Measurements from ENCODE around the gene FSTL5. TPM values are rescaled to one million over a fixed set of nuclear protein-coding genes. Genes with fewer than 3 reads are reported as not detected.

The FSTL5 gene
- total and polyA plus RNA-seq, 4 donors, result 0.01 to 0.08 TPM; not detected in 2

DNA sequence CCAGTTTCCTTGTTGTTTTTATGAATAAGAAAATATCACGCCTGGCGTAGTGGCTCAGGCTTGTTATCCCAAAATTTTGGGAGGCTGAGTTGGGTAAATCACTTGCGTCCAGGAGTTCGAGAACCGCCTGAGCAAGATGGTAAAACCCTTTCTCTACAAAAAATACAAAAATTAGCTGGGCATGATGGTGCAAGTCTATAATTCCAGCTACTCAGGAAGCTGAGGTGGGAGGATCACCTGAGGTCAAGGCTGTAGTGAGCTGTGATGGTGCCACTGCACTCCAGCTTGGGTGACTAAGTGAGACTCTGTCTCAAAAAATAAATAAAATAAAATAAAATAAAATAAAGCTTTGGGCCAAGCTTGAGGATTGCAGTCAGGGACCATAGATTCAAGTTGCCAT, 827.2 kb downstream of the FSTL5 start:
- H3K4me1 ChIP-seq (ENCODE audit: control insufficient read depth in 4 of 4, insufficient read depth in 4 of 4, low read length in 3 of 4), result no peaks in the 10 kb centered on the region
- no peak for DNase-seq (ENCODE audit: low spot score)
- H3K27ac ChIP-seq (ENCODE audit: low read depth in 1 of 2, low read length in 2 of 2), result no peak overlapping the region
- H3K27me3 ChIP-seq (ENCODE audit: control insufficient read depth in 4 of 4, insufficient read depth in 4 of 4, low read length in 3 of 4), result no peaks in the 10 kb centered on the region
- TF ChIP-seq, protein P1, sequence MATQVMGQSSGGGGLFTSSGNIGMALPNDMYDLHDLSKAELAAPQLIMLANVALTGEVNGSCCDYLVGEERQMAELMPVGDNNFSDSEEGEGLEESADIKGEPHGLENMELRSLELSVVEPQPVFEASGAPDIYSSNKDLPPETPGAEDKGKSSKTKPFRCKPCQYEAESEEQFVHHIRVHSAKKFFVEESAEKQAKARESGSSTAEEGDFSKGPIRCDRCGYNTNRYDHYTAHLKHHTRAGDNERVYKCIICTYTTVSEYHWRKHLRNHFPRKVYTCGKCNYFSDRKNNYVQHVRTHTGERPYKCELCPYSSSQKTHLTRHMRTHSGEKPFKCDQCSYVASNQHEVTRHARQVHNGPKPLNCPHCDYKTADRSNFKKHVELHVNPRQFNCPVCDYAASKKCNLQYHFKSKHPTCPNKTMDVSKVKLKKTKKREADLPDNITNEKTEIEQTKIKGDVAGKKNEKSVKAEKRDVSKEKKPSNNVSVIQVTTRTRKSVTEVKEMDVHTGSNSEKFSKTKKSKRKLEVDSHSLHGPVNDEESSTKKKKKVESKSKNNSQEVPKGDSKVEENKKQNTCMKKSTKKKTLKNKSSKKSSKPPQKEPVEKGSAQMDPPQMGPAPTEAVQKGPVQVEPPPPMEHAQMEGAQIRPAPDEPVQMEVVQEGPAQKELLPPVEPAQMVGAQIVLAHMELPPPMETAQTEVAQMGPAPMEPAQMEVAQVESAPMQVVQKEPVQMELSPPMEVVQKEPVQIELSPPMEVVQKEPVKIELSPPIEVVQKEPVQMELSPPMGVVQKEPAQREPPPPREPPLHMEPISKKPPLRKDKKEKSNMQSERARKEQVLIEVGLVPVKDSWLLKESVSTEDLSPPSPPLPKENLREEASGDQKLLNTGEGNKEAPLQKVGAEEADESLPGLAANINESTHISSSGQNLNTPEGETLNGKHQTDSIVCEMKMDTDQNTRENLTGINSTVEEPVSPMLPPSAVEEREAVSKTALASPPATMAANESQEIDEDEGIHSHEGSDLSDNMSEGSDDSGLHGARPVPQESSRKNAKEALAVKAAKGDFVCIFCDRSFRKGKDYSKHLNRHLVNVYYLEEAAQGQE (IDR thresholded peaks at IDR 0.05), result no peak
- TF ChIP-seq, protein P2, sequence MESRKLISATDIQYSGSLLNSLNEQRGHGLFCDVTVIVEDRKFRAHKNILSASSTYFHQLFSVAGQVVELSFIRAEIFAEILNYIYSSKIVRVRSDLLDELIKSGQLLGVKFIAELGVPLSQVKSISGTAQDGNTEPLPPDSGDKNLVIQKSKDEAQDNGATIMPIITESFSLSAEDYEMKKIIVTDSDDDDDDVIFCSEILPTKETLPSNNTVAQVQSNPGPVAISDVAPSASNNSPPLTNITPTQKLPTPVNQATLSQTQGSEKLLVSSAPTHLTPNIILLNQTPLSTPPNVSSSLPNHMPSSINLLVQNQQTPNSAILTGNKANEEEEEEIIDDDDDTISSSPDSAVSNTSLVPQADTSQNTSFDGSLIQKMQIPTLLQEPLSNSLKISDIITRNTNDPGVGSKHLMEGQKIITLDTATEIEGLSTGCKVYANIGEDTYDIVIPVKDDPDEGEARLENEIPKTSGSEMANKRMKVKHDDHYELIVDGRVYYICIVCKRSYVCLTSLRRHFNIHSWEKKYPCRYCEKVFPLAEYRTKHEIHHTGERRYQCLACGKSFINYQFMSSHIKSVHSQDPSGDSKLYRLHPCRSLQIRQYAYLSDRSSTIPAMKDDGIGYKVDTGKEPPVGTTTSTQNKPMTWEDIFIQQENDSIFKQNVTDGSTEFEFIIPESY (IDR thresholded peaks at IDR 0.05), result no peak
- TF ChIP-seq, protein P3, sequence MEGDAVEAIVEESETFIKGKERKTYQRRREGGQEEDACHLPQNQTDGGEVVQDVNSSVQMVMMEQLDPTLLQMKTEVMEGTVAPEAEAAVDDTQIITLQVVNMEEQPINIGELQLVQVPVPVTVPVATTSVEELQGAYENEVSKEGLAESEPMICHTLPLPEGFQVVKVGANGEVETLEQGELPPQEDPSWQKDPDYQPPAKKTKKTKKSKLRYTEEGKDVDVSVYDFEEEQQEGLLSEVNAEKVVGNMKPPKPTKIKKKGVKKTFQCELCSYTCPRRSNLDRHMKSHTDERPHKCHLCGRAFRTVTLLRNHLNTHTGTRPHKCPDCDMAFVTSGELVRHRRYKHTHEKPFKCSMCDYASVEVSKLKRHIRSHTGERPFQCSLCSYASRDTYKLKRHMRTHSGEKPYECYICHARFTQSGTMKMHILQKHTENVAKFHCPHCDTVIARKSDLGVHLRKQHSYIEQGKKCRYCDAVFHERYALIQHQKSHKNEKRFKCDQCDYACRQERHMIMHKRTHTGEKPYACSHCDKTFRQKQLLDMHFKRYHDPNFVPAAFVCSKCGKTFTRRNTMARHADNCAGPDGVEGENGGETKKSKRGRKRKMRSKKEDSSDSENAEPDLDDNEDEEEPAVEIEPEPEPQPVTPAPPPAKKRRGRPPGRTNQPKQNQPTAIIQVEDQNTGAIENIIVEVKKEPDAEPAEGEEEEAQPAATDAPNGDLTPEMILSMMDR (IDR thresholded peaks at IDR 0.05; ENCODE audit: low read depth, low read length, missing input control), result no peak
- TF ChIP-seq SP1 (IDR thresholded peaks at IDR 0.05) (no peak), FOXA2 (IDR thresholded peaks at IDR 0.05) (no peak), JUND (IDR thresholded peaks at IDR 0.05) (no peak), GABPA (IDR thresholded peaks at IDR 0.05 in 1 of 2, conservative IDR thresholded peaks at IDR 0.05 in 1 of 2) (no peak)
- TF ChIP-seq, protein P4, sequence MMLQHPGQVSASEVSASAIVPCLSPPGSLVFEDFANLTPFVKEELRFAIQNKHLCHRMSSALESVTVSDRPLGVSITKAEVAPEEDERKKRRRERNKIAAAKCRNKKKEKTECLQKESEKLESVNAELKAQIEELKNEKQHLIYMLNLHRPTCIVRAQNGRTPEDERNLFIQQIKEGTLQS (IDR thresholded peaks at IDR 0.05), result no peak
- H3K9ac ChIP-seq (ENCODE audit: low read depth in 1 of 2, low read length in 2 of 2), result no peak overlapping the region
- 92% methylated on average over 5 of the region's 5 CpGs for WGBS
- H3K9me3 ChIP-seq (ENCODE audit: control insufficient read depth in 4 of 4, low read length in 3 of 4), result no peaks in the 10 kb centered on the region
- no peak overlapping the region for H3K4me3 ChIP-seq (ENCODE audit: low read depth in 1 of 3, low read length in 3 of 3)
- no peaks in the 10 kb centered on the region for H3K36me3 ChIP-seq (ENCODE audit: control insufficient read depth in 4 of 4, insufficient read depth in 3 of 4, low read depth in 1 of 4, low read length in 3 of 4)

DNA sequence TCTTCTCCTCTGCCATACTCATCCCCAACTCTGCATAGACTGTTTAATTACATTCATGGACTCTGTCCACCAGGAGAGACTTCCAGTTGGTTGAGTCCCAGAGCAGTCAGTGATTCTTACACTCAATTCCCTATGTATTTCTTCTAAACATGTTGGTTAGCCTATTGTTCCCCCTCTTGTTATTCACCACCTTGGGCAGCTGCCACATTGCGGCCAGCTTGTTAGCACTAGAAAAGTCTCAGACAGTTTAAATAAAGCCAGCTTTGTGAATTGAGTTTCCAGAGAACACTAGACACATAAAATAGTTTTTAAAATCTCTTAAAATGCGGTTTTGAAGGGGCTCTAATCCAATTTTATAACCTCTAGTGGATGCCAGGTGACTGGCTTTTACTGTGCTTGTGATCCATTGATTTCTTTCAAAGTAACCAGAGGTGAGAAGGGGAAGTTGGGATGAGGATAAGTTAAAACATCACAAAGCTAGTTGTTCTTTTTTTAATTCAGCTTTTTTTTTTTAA, 827.7 kb downstream of the FSTL5 start:
- TF ChIP-seq RXRA (IDR thresholded peaks at IDR 0.05) (no peak), EGR1 (IDR thresholded peaks at IDR 0.05; ENCODE audit: low read depth in 2 of 2) (no peak), FOXA2 (IDR thresholded peaks at IDR 0.05) (no peak), RAD21 (IDR thresholded peaks at IDR 0.05) (no peak), JUND (IDR thresholded peaks at IDR 0.05) (no peak), HNF4A (conservative IDR thresholded peaks at IDR 0.05) (no peak), FOXA1 (IDR thresholded peaks at IDR 0.05) (no peak), TAF1 (conservative IDR thresholded peaks at IDR 0.05) (no peak), YY1 (IDR thresholded peaks at IDR 0.05) (no peak), HNF4G (IDR thresholded peaks at IDR 0.05) (no peak), GABPA (IDR thresholded peaks at IDR 0.05 in 1 of 2, conservative IDR thresholded peaks at IDR 0.05 in 1 of 2) (no peak)
- TF ChIP-seq, protein P3 (IDR thresholded peaks at IDR 0.05; ENCODE audit: low read depth, low read length, missing input control), result no peak
- TF ChIP-seq, protein P4 (IDR thresholded peaks at IDR 0.05), result no peak
- TF ChIP-seq, protein P1 (IDR thresholded peaks at IDR 0.05), result no peak
- Histone ChIP-seq H3K27ac (ENCODE audit: low read depth in 1 of 2, low read length in 2 of 2) (no peak overlapping the region), H3K9ac (ENCODE audit: low read depth in 1 of 2, low read length in 2 of 2) (no peak overlapping the region), H3K9me3 (ENCODE audit: control insufficient read depth in 4 of 4, low read length in 3 of 4) (no peaks in the 10 kb centered on the region), H3K4me3 (ENCODE audit: low read depth in 1 of 3, low read length in 3 of 3) (no peak overlapping the region), H3K36me3 (ENCODE audit: control insufficient read depth in 4 of 4, insufficient read depth in 3 of 4, low read depth in 1 of 4, low read length in 3 of 4) (no peaks in the 10 kb centered on the region), H3K27me3 (ENCODE audit: control insufficient read depth in 4 of 4, insufficient read depth in 4 of 4, low read length in 3 of 4) (no peaks in the 10 kb centered on the region), H3K4me1 (ENCODE audit: control insufficient read depth in 4 of 4, insufficient read depth in 4 of 4, low read length in 3 of 4) (no peaks in the 10 kb centered on the region)
- WGBS, result 28% methylated on average over 2 of the region's 2 CpGs
- DNase-seq (ENCODE audit: low spot score), result no peak
